Activated effector memory CD4-positive, alpha-beta T cell treated with Interleukin-2 at 50 U/mL for 16 hours (primary cell): ENCODE measurements around the gene MED27.

Source experiments
- DNase-seq: peaks from one replicate; pipeline ENCODE4 v3.0.0-alpha.2; 2020

Gene MED27

DNA sequence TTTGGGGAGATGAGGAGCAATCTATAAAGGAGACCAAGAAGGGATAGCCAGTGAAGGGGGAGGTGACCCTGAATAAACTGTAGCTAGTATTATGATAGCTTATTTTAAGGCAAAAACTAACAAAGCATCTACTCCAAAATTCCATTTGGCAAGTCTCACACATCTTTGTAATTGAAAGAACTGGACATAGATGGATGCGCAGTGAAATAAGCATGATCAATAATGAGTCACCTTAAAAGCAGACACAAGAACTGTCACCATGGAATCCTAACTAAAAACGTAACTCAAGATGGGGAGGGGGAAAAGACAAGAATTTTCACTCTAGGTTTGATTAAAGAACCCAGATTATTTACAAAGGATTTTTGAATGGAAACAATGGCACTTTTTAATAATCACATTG is 164.5 kb downstream of the MED27 start:
- DNase-seq, result no peak

- DNase-seq, result no peak
Measured at GRCh38 chr9:131912671-131913070, 167.0 kb downstream of the MED27 start.

DNA sequence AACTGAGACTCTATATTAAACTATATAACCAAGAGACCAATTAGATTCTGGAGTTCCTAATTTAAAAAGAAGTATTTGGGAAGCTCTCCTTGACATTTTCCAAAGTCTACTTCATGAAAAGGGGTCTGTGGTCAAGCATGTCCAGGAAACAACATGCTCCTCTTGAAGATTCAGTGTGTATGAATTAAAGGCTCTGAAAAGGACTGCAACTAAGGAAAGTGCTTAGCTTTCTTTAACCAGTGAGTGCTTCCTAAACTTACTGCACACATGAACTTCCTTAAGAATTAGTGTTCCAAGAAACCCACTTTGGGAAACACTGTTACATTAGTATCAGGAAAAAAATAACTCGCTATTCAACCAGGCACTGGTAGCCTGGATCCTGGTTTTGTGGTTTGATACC is 167.6 kb downstream of the MED27 start:
- no peak for DNase-seq

GRCh38 chr9:131910572-131910971 is 169.1 kb downstream of the MED27 start:
- no peak for DNase-seq

DNA sequence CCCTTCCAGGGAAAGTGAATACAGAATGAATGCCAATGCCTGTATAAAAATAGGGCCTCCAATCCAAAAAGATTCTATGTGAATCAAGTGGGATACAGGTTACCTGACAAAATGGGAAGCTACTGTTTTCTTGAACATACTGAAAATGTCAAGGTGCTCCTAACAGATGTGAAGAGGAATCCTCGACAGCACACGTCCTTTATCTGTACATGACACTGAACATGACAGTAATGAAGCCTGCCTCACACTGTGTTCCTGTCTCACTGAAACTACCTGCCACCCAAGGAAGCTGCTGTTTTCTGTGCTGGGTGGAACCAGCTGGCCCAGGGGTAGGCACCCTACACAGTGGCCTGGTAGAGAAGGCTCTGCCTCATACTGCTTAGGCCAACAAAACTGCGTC is 174.5 kb downstream of the MED27 start:
- no peak for DNase-seq

GRCh38 chr9:131899296-131900228 is 180.1 kb downstream of the MED27 start:
- no peak for DNase-seq

DNA sequence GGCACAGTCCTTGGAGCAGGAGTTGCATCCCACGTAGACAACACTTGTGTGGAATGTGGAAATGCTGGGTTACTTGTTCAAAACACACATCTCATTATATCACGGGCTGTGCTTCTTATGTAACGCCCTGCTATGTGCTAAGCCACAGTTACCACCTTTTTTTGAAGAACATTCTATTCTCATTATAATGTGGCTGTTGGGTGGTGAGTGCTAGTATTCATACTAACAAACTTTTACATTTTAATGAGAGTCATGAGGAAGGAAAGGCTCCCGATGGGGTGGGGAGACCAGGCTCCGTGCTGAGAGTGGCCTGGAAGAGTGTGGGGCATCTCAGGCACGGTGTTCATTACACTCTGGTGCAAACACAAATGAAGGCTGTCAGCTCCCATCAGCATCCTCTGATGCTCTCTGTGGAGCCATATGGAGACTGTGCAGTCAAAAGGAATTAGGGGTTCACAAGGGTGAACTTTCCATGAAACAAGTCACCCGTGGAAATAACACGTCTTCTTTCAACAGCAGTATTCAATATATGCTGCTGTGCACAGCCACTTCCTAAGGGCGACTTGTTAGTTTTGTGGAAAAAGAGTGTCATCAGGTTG is 186.7 kb downstream of the MED27 start:
- no peak for DNase-seq

- DNase-seq, result no peak
Measured at GRCh38 chr9:131892162-131892707, 187.4 kb downstream of the MED27 start.

DNA sequence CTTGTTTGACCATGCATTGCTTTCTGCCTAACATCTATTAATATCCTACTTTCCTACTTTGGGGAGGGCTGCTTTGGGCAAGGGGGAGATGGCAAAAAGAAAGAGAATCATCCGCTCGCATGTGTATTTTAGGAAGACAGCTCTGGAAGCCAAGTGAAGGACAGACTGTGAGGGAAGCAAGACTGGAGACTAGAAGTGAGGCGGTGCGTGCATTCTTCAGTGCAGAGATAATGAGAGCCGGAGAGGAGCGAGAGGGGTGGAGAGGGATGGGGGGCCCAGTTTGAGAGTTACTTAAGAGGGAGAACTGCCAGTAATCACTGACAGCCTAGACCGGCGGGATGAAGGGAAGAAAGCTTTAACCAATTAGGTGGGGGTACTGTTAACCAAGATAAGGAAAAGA is 188.1 kb downstream of the MED27 start:
- no peak for DNase-seq

DNA sequence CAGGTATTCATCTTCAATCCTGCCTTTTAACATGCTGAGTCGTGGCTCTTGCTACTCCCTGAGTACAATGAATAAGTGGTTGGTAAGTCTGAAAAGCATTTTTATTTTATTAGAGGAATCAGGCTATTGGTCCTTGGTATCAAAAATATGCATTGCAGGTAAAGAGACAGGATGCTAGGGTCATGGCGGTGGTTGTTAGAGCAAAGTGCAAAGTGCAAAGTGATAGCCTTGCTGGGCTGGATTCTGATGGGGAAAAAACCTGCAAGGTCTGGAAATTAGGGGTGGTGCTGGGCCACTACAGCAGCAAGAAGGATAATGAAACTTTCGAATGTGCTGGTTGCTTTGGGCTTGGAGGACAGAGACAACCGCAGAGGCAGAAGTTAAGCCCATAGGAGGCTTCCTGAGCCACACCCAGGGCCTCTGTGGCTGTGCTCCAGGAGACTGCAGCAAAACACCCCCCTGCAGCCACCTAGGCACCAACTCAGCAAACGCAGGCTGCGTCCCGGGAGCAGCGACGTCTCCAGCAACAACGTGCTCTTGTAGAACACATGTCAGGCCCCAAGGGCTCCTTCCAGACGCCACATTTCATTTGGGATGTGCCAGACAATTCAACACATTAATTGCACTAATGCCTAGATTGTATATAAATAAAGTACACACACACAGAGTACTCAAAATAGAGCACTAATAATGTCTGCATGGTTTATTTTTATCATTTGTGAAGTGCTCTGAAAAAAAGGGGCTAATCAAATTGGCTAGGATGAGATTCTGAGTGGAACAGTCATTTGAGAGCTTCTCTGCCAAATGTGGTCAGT is 190.0 kb downstream of the MED27 start:
- no peak for DNase-seq

DNA sequence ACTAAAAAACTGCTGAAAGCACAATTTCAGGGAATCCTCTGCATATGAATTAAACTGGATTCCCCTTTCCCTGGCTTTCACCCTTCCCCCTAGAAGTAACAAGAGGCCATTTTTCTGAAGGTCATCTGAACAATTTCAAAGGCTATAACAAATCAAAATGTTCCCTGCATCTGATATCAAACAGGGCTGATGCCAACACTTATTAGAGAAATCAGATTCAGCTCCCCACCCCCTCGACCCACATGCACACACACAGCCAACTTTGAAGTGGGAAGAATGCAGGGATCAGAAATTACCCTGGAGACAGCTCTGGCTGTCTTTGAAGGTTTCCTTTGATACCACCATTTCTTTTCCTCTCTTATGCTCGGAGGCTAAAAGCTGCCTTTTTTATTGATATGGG is 190.7 kb downstream of the MED27 start:
- DNase-seq, result no peak

- DNase-seq, result no peak
Measured at GRCh38 chr9:131887680-131888079, 192.0 kb downstream of the MED27 start.

DNA sequence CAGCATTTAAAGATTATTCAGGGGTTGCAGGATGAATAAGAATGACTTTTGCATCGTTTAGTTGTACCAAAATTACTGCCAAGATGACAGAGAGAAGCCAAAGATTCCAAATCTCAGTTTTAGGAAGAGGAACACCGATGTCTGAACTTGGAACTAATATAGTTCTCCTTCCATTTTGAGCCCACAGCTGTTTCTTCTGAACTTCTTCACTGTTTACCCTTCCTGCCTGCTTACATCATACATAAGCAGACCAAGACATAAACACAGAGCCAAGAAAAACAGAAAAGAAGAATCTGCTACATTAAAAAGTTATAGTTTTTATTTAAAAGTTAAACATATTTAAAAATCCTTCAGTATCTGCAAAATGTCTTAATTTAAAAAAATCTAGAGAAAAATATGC is 192.8 kb downstream of the MED27 start:
- DNase-seq, result no peak

- no peak for DNase-seq
Measured at GRCh38 chr9:131885144-131885609, 194.5 kb downstream of the MED27 start.

DNA sequence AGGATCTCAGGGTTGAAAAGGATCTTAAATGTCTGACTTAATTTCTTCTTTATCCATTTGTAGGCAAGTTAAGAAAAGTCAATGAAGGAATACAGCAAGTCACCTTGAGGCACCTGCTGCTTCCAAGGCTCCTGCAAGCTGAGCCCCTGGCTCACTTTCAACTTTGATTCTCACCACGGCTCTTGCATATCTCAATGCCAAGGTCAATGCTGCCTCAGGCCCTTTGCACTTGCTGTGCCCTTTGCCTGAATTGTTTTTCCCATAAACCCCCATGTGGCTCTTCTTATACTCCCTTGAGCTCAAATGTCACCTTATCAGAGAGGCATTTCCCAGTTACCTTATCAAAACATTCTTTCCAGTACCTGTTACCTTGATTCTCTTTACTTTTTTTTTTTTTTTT is 195.4 kb downstream of the MED27 start:
- DNase-seq, result no peak

GRCh38 chr9:131880833-131881583 is 198.7 kb downstream of the MED27 start:
- no peak for DNase-seq

DNA sequence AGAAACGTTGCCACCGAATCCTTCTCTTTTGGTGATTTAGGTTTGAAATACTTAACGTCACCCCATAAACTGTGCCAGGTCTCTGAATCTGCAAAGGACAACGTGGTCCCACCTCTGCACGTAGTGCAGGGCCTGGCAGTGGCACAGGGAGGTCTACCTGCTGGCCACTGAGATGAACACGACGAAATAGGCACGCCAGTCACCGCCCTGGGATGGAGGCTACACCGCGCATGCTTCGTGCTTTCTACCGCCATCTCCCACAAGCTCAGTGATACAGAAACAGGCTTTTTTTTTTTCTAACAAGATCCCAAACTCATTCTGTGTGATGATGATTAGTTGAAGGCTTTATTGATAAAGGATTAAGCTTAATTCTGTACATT is 199.8 kb downstream of the MED27 start:
- DNase-seq, result no peak

DNA sequence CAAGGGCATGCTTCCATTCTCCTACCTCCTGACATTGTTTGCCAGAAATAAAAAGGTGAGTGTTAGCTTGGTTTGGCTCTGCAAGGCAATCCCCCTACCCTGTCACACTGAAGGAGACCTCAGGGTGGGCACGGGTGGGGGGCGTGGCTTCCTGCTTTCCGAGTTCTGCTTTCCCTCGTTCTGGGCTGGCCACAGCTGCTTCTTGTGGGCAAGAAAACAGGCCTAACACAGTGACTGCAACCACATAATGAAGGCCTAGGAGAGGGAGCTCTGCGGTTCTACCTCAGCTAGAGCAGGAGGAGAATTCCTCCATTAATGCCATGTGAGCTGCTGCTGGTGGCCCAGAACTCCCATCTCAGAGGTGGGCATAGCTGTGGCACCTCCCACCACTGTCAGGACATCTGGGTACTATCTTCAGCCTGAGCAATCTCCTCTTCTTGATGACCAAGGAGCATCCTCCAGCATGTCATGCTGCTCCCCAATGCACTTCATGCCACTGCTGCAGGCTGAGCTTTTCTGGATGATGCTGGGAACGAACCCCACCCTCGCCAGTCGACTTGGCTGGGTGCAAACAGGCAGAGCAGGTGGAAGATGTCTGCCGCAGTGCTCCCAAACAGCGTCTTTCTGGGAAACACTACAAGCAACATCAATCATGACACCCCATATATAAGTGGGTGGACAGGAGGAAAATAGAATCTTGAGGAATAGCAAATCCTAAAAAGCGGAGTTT is 200.3 kb downstream of the MED27 start:
- no peak for DNase-seq

GRCh38 chr9:131876486-131876885 is 203.2 kb downstream of the MED27 start:
- DNase-seq, result no peak

- no peak for DNase-seq
Measured at GRCh38 chr9:131875828-131876485, 203.7 kb downstream of the MED27 start.
